Activated CD8-positive, alpha-beta T cell treated with anti-CD3 and anti-CD28 coated beads for 36 hours (primary cell): ENCODE data around the gene RRBP1. TPM values are rescaled to one million over a fixed set of nuclear protein-coding genes. Genes with fewer than 3 reads are reported as not detected.

Experiments used
- ATAC-seq: fragments of 200-7000 bp; cut with Tn5 transposase; one replicate; pipeline ENCODE4 v1.10.0; 2021; ENCODE audit warnings: mild to moderate bottlenecking, moderate library complexity
- CTCF ChIA-PET: fragments of 350-600 bp; sonication (Branson Sonifier 250); formaldehyde crosslinking; loops from one replicate; lab custom pipeline; 2021; ENCODE audit warnings: antibody characterized with exemption; lab: Charles Lee
- POLR2A ChIA-PET: fragments of 350-600 bp; sonication (Branson Sonifier 250); formaldehyde crosslinking; loops from one replicate; lab custom pipeline; 2021; ENCODE audit warnings: antibody characterized with exemption; lab: Charles Lee
- DNase-seq: peaks from one replicate; pipeline ENCODE4 v3.0.0-alpha.2; 2020
- H3K27ac Mint-ChIP-seq: one replicate; pipeline ENCODE4 v1.8.0; 2021; ENCODE audit warnings: mild to moderate bottlenecking, mixed read lengths
- H3K27me3 Mint-ChIP-seq: one replicate; pipeline ENCODE4 v1.8.0; 2021; ENCODE audit warnings: mixed read lengths
- H3K36me3 Mint-ChIP-seq: one replicate; pipeline ENCODE4 v1.8.0; 2021; ENCODE audit warnings: low read depth, mixed read lengths
- H3K4me1 Mint-ChIP-seq: one replicate; pipeline ENCODE4 v1.8.0; 2021; ENCODE audit warnings: low read depth, mixed read lengths
- H3K4me3 Mint-ChIP-seq: one replicate; pipeline ENCODE4 v1.8.0; 2021; ENCODE audit warnings: mild to moderate bottlenecking, moderate library complexity, mixed read lengths
- H3K9me3 Mint-ChIP-seq: one replicate; pipeline ENCODE4 v1.8.0; 2021; ENCODE audit warnings: mixed read lengths
- intact Hi-C: fragments of 100-400 bp; cut with micrococcal nuclease; formaldehyde crosslinking; loops from one replicate; pipeline ENCODE4 v1.10.0; 2022
- total RNA-seq, 2 experiments: library from RNA; stranded (reverse); gene quantifications; one replicate each; pipeline ENCODE4 v1.2.3, GENCODE V29; 2021
- TF ChIP-seq, protein P1 (sequence below): fragments of 200-600 bp; IDR thresholded peaks from one replicate; pipeline ENCODE4 v1.8.0; 2022; ENCODE audit warnings: antibody characterized with exemption, mild to moderate bottlenecking

The RRBP1 gene
- total RNA-seq, 2 experiments from 2014 or later = 35.2 to 35.9 TPM

DNA sequence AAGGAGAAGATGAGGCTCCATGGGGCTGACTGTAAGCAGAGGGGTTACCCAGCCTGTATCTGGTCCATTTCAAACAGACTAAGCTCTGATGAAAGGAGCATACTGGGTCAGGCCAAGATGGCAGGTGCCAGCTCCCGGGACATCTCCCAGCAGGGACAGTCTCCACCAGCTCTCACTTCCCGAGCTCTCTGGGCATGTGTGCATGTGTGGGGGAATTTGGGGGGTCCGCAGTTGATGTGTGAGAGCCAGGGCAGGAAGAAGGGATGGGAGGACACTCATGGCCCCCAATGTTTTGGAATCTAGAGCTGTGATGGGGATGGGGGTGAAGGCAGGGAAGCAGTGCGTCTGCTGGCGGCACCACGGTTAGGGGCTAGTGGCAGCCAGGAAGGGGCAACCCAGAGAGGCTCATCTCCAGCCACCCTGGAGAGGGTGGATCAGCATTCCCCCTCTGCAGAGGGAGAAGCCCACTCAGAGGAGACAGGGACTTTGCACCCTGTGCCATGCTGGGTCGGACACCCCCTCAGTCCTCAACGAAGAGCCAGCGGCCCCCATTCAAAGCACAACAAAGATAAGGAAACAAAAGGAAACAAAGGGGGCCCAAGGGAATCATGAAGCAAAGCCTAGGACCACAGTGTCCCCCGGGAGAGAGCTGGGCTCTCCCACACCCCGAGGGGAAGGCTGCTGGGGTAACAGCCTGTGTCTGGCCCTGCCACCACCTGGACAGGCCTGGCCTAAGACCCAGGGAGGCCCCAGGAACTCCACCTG is 59.8 kb downstream of the RRBP1 start:
- TF ChIP-seq, protein P1, sequence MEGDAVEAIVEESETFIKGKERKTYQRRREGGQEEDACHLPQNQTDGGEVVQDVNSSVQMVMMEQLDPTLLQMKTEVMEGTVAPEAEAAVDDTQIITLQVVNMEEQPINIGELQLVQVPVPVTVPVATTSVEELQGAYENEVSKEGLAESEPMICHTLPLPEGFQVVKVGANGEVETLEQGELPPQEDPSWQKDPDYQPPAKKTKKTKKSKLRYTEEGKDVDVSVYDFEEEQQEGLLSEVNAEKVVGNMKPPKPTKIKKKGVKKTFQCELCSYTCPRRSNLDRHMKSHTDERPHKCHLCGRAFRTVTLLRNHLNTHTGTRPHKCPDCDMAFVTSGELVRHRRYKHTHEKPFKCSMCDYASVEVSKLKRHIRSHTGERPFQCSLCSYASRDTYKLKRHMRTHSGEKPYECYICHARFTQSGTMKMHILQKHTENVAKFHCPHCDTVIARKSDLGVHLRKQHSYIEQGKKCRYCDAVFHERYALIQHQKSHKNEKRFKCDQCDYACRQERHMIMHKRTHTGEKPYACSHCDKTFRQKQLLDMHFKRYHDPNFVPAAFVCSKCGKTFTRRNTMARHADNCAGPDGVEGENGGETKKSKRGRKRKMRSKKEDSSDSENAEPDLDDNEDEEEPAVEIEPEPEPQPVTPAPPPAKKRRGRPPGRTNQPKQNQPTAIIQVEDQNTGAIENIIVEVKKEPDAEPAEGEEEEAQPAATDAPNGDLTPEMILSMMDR = no peak
- Mint-ChIP-seq H3K4me3 (no peak overlapping the region), H3K27me3 (no peaks in the 10 kb centered on the region), H3K4me1 (no peaks in the 10 kb centered on the region), H3K9me3 (no peaks in the 10 kb centered on the region), H3K27ac (no peak overlapping the region), H3K36me3 (peaks cover 3% of the 10 kb centered on the region)
- ChIA-PET CTCF (interaction anchor here (1.2 kb wide), 1 partner anchor 118 kb away, joined by 4 read pairs; no protein-coding TSS in a partner anchor), POLR2A (interaction anchor here (1.3 to 1.6 kb wide), 2 partner anchors 8 to 51 kb away, joined by 5 to 6 read pairs; no protein-coding TSS in a partner anchor)
- intact Hi-C loops = no loop called here
- ATAC-seq = no peak
- DNase-seq = no peak

DNA sequence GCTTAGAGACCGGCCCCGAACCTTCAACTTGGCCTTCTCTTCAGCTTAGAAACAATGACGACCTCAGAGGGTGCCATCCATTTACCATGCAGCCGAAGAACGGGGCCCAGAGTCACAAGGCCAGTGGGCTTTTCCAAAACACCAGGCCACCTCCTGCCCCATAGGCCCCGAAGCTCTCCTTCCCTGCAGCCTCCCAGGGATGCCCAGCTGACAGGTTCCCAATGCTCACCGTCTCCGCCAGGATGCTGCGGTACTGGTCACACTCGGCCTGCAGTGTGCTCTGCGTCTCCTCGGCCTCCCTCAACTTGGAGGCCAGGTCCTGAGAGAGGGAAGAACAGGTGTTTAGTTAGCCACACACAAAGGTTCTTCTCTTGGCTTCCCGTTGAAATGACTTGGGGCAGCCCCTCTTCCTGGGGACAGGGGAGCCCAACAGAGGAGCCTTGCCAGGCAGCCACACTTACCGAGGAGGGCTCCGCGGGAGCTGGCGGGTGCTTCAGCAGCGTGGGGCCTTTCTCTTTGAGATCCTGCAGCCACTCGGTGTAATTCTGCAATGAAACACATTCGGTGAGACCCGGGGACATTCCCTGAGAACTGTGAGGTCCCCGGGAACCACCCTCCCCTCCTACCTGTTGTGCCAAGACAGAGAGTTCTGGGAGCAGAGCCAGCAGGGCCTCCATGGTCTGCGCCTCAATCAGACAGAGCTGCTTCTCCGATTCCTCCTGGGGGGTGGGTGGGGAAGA is 60.6 kb downstream of the RRBP1 start:
- ATAC-seq (no peak), DNase-seq (no peak)
- CTCF ChIA-PET = interaction anchor here (1.2 kb wide), 1 partner anchor 117 kb away, joined by 4 read pairs; no protein-coding TSS in a partner anchor
- peaks cover 3% of the 10 kb centered on the region for H3K36me3 Mint-ChIP-seq
- no peaks in the 10 kb centered on the region for H3K9me3 Mint-ChIP-seq
- H3K27me3 Mint-ChIP-seq = no peaks in the 10 kb centered on the region
- POLR2A ChIA-PET = interaction anchor here (1.3 to 1.6 kb wide), 2 partner anchors 9 to 50 kb away, joined by 5 to 6 read pairs; no protein-coding TSS in a partner anchor
- no peak overlapping the region for H3K4me3 Mint-ChIP-seq
- H3K4me1 Mint-ChIP-seq = no peaks in the 10 kb centered on the region
- no peak overlapping the region for H3K27ac Mint-ChIP-seq
- intact Hi-C loops = no loop called here
- TF ChIP-seq, protein P1 = no peak

DNA sequence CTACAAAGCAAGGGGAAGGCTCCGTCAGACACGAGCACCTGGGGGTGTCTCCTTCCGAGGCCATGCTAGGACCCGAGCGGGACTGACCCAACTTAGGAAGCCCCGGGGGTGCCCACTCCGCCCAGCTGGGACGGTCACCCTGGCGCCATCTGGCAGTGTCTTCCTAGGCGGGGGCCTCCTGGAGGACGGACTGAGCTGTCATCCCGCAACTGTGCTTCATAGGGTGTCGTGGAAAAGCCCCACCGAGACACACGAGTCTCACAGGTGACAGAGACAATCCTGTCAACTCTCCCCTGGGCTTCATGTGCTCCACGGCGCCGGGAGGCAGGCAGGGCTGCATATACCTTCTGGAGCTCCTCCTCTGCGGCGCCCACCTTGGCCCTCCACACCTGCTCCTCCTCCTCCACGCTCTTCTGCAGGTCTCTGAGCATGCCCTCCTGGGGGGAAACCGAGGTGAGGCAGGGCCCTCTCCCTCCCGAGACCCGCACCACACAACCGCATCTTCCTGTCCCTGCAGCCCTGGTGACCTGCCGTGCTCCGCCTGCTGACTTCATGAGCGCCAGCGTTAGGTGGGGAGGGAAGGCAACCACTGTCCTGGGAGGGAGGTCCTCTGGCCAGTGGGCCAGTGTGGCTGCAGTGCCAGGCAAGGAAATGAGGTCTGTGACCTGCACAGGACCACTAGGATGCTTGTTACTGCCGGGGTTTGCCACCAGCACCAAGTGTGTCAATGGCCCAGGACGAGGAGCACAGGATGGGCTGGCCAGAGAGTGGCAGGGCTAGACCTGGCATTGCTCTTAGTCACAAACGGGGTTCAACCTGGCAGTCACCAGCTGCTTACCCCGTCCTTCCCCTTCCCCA is 61.4 kb downstream of the RRBP1 start:
- no peaks in the 10 kb centered on the region for H3K9me3 Mint-ChIP-seq
- TF ChIP-seq, protein P1 = no peak
- CTCF ChIA-PET = no interaction called here
- ATAC-seq (no peak), DNase-seq (no peak)
- no peaks in the 10 kb centered on the region for H3K4me1 Mint-ChIP-seq
- no peak overlapping the region for H3K4me3 Mint-ChIP-seq
- intact Hi-C loops = no loop called here
- no peaks in the 10 kb centered on the region for H3K27me3 Mint-ChIP-seq
- no peak overlapping the region for H3K27ac Mint-ChIP-seq
- peaks cover 3% of the 10 kb centered on the region for H3K36me3 Mint-ChIP-seq
- POLR2A ChIA-PET = interaction anchor here (1.6 kb wide), 1 partner anchor 50 kb away, joined by 6 read pairs; no protein-coding TSS in a partner anchor

DNA sequence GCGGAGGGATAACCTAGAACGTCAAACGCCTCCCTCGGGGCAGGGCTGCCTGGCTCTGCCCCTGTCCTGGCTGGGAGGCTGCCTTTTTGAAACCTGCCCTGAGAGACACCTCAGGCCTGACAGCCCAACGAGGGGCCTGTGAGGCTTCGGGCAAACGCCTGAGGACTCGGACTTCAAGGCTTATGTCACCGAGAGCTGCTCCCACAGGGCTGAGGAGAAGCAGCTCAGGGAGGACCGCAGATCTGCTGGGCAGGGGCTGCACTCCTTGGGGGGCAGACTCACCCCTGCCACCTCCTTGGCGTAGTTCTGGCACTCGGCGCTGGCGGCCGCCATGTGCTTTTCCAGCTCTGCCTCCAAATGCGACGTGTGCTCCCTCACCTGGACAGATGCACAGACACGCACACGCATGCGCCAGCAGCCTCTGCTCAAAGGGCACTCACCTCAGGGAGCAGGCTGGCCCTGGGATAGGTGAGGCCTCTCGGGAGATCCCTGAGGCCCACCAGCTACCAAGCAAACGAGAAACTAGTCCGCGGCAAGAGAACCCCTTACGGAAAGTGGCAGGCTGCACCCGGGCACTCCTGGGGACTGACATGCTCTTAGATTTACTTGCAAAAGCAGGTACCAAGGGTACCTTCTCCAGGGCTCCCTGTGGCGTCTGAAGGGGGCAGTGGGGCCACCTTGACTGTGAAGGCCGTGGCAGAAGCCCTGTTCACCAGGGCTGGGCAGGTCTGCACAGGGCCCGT is 62.5 kb downstream of the RRBP1 start:
- TF ChIP-seq, protein P1 = no peak
- Mint-ChIP-seq H3K4me1 (no peaks in the 10 kb centered on the region), H3K9me3 (no peaks in the 10 kb centered on the region), H3K36me3 (peaks cover 3% of the 10 kb centered on the region), H3K27me3 (no peaks in the 10 kb centered on the region), H3K4me3 (no peak overlapping the region), H3K27ac (no peak overlapping the region)
- CTCF ChIA-PET = interaction anchor here (0.6 kb wide), 1 partner anchor 279 kb away, joined by 3 read pairs; no protein-coding TSS in a partner anchor
- ATAC-seq (no peak), DNase-seq (no peak)
- intact Hi-C loops = no loop called here
- POLR2A ChIA-PET = no interaction called here
